ENCODE data around the gene COL1A2. TPM values are rescaled to one million over a fixed set of nuclear protein-coding genes. Genes with fewer than 3 reads are reported as not detected.

The COL1A2 gene
- total and polyA plus RNA-seq, 7 donors: 10.8 to 85.0 (median 24.5) TPM

GRCh38 chr7:94426980-94427875 lies 32.5 kb downstream of the COL1A2 start:
- no peak for DNase-seq
- Histone ChIP-seq H3K36me3 (ENCODE audit: insufficient read depth in 1 of 2, low read depth in 1 of 2) (peaks cover 0 to 25% of the 10 kb centered on the region in 2 donors), H3K27me3 (ENCODE audit: insufficient read depth in 3 of 3, low read length in 2 of 3) (no peaks in the 10 kb centered on the region), H3K9me3 (no peaks in the 10 kb centered on the region), H3K27ac (no peak overlapping the region), H3K4me3 (no peak overlapping the region), H3K4me1 (no peaks in the 10 kb centered on the region)
- WGBS, 3 donors: 86 to 90% (median 87%) methylated on average over 12 of the region's 12 CpGs
- no peak for TF ChIP-seq CTCF (IDR thresholded peaks at IDR 0.05)
- ATAC-seq: no peak
- intact Hi-C loops (cut with DNase I): no loop called here

- no peak for TF ChIP-seq CTCF (IDR thresholded peaks at IDR 0.05)
- H3K36me3 ChIP-seq (ENCODE audit: insufficient read depth in 1 of 2, low read depth in 1 of 2): peaks cover 0 to 16% of the 10 kb centered on the region in 2 donors
- 92% methylated on average over 1 of the region's 1 CpG for WGBS, 3 donors
Measured at GRCh38 chr7:94429153-94429552, 34.5 kb downstream of the COL1A2 start.

GRCh38 chr7:94431176-94431575 lies 36.5 kb downstream of the COL1A2 start:
- H3K27me3 ChIP-seq (ENCODE audit: insufficient read depth in 3 of 3, low read length in 2 of 3): no peaks in the 10 kb centered on the region
- H3K4me1 ChIP-seq: no peaks in the 10 kb centered on the region
- 68 to 81% (median 79%) methylated on average over 1 of the region's 1 CpG for WGBS, 3 donors
- ATAC-seq: no peak
- no peak overlapping the region for H3K4me3 ChIP-seq
- no peaks in the 10 kb centered on the region for H3K9me3 ChIP-seq
- no peak for TF ChIP-seq CTCF (IDR thresholded peaks at IDR 0.05)
- H3K36me3 ChIP-seq (ENCODE audit: insufficient read depth in 1 of 2, low read depth in 1 of 2): peaks cover 0 to 12% of the 10 kb centered on the region in 2 donors
- intact Hi-C loops (cut with DNase I): loop anchor here in 1 of 2 donors (10.0 kb wide), 2 partner anchors 146 to 1186 kb away; no protein-coding TSS in a partner anchor
- no peak for DNase-seq
- H3K27ac ChIP-seq: no peak overlapping the region

More at GRCh38 chr7:94429153-94429552, 34.5 kb downstream of the COL1A2 start:
- intact Hi-C loops (cut with DNase I): no loop called here
- H3K27me3 ChIP-seq (ENCODE audit: insufficient read depth in 3 of 3, low read length in 2 of 3): no peaks in the 10 kb centered on the region
- no peaks in the 10 kb centered on the region for H3K4me1 ChIP-seq
- no peak overlapping the region for H3K27ac ChIP-seq
- no peak for DNase-seq
- no peak for ATAC-seq
- H3K4me3 ChIP-seq: no peak overlapping the region
- H3K9me3 ChIP-seq: no peaks in the 10 kb centered on the region

- intact Hi-C loops (cut with DNase I): loop anchor here in 1 of 2 donors (10.0 kb wide), 2 partner anchors 147 to 1187 kb away; no protein-coding TSS in a partner anchor
- TF ChIP-seq CTCF (IDR thresholded peaks at IDR 0.05): no peak
Measured at GRCh38 chr7:94431619-94432280, 37.1 kb downstream of the COL1A2 start.

More at GRCh38 chr7:94431619-94432280, 37.1 kb downstream of the COL1A2 start:
- Histone ChIP-seq H3K27me3 (ENCODE audit: insufficient read depth in 3 of 3, low read length in 2 of 3) (no peaks in the 10 kb centered on the region), H3K27ac (no peak overlapping the region), H3K36me3 (ENCODE audit: insufficient read depth in 1 of 2, low read depth in 1 of 2) (peaks cover 0 to 11% of the 10 kb centered on the region in 2 donors), H3K4me3 (no peak overlapping the region), H3K4me1 (no peaks in the 10 kb centered on the region), H3K9me3 (no peaks in the 10 kb centered on the region)
- no peak for ATAC-seq
- 81 to 85% (median 84%) methylated on average over 3 of the region's 3 CpGs for WGBS, 3 donors
- DNase-seq: no peak
